Body of pancreas (tissue), 4 donors: ENCODE measurements around the gene TM9SF4. TPM values are rescaled to one million over a fixed set of nuclear protein-coding genes. Genes with fewer than 3 reads are reported as not detected.

Source experiments
- ATAC-seq: fragments of 150-250 bp; one replicate; pipeline ENCODE4 v1.9.1; 2016
- DNase-seq, 4 donors: peaks; one replicate each; pipeline ENCODE4 v3.0.0-alpha.2; 2019
- H3K27ac ChIP-seq, 4 donors: fragments of 200-600 bp; sonication (generic); 1 replicate in 3 of 4; 2 replicates in 1 of 4; pipeline versions ENCODE4 v1.5.1 to v1.6.1; 2016 to 2019; ENCODE audit warnings: mild to moderate bottlenecking in 1 of 4, mixed read lengths in 1 of 4, moderate library complexity in 1 of 4
- H3K27me3 ChIP-seq, 2 donors: fragments of 200-600 bp; sonication (generic); one replicate each; pipeline ENCODE4 v1.6.0; 2016; ENCODE audit warnings: mild to moderate bottlenecking in 1 of 2
- H3K36me3 ChIP-seq, 2 donors: fragments of 200-600 bp; sonication (generic); replicated peaks in 1 of 2; 2 replicates each; pipeline ENCODE4 v1.5.1; 2016; ENCODE audit warnings: low read depth in 2 of 2; ENCODE audit not compliant: insufficient read depth in 1 of 2
- H3K4me1 ChIP-seq: fragments of 200-600 bp; sonication (generic); one replicate; pipeline ENCODE4 v1.6.0; 2016
- H3K4me3 ChIP-seq, 2 donors: fragments of 200-600 bp; sonication (generic); 1 replicate in 1 of 2; 2 replicates in 1 of 2; pipeline ENCODE4 v1.5.1; 2016 to 2019
- H3K9me3 ChIP-seq, 3 donors: fragments of 200-600 bp; sonication (generic); 1 replicate in 2 of 3; 2 replicates in 1 of 3; pipeline ENCODE4 v1.5.1; 2016
- CTCF ChIP-seq, 7 experiments: fragments of 450-650 bp in 4 of 7; fragments of 200-600 bp in 3 of 7; sonication (generic) in 3 of 7; IDR thresholded peaks; one replicate each; pipeline ENCODE4 v1.5.1; 2016 to 2019; ENCODE audit warnings: antibody characterized with exemption in 7 of 7
- POLR2A ChIP-seq, 3 donors: fragments of 450-650 bp; IDR thresholded peaks; one replicate each; pipeline ENCODE4 v1.6.1; 2016; ENCODE audit warnings: antibody characterized with exemption in 3 of 3, mild to moderate bottlenecking in 2 of 3
- WGBS, 2 donors: methylation state at CpG; one replicate each; pipeline ENCODE4 v1.1.5; 2017; 5-methylcytosine and 5-hydroxymethylcytosine counted together
- intact Hi-C: fragments of 100-400 bp; cut with DNase I; formaldehyde crosslinking; loops from one replicate; pipeline ENCODE4 v1.15.1; 2023
- total RNA-seq, 2 donors: library from RNA; depleted of rRNA; stranded (reverse); fragments of >200 nt; gene quantifications; one replicate each; pipeline ENCODE4 v1.1.0, GENCODE V29; 2016

The TM9SF4 gene
- total RNA-seq, 2 donors from 2014 or later = 16.9 to 27.0 TPM

DNA sequence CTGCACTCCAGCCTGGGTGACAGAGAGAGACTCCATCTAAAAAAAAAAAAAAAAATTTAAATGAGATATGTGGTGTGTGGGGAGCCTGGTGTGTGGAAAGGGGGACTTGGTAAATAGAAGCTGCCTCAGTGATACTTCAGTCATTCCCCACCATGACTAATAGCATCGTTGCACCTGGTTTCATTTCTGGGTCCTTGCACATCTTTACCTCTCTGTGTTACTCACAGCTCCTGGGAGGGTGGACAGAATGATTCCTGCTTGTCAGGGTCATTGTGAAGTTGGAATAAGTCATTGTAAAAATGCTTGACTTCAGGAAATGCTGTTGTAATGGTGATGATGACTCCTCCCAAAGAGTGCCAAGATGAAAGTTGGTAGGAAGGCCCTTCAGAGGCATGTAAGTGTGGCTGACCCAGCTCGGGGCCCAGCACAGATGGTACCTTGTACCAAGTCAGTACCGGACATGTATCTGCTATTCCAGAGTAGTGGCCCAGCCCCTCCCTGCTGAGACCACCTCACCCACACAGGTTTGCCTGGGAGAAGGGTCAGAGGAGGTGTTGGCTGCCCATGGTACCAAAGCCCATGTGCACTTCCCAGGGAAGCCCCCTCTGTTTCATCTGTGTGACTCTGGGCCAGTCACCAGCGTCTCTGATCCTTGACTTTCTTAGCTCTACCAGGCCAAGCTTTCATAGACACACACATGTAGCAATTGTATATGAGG is 49.6 kb downstream of the TM9SF4 start:
- DNase-seq = no peak
- Histone ChIP-seq H3K27ac (no peak overlapping the region), H3K27me3 (no peaks in the 10 kb centered on the region), H3K36me3 (peaks cover 0 to 34% of the 10 kb centered on the region in 2 donors), H3K4me1 (peaks cover 13% of the 10 kb centered on the region), H3K9me3 (no peaks in the 10 kb centered on the region), H3K4me3 (no peak overlapping the region)
- WGBS, 2 donors = 93 to 100% methylated on average over 2 to 4 of the region's 4 CpGs
- no peak for TF ChIP-seq CTCF (IDR thresholded peaks at IDR 0.05)
- no peak for ATAC-seq
- intact Hi-C loops = no loop called here

DNA sequence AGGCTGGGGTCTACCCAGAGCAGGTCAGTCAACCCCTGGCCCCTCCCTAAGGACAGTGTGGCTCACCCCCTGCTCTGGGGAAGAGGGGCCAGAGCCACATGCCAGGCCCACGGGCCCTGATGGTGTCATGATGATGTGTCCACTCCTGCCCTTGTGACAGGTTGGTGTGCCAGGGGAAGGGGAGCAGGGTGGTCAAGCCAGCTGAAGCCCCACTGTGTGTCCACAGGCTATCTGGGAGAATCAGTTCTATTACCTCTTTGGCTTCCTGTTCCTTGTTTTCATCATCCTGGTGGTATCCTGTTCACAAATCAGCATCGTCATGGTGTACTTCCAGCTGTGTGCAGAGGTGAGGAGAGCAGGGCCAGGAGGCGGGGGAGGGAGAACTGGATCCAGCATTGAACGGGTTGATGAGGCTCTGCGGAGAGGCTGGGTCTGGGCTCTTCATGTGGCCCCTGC is 50.3 kb downstream of the TM9SF4 start:
- WGBS, 2 donors = 75 to 97% methylated on average over 5 of the region's 5 CpGs
- no peaks in the 10 kb centered on the region for H3K9me3 ChIP-seq
- no peak for ATAC-seq
- peaks cover 9% of the 10 kb centered on the region for H3K4me1 ChIP-seq
- intact Hi-C loops = no loop called here
- peaks cover 0 to 35% of the 10 kb centered on the region in 2 donors for H3K36me3 ChIP-seq
- H3K27ac ChIP-seq = no peak overlapping the region
- H3K4me3 ChIP-seq = no peak overlapping the region
- H3K27me3 ChIP-seq = no peaks in the 10 kb centered on the region
- no peak for TF ChIP-seq POLR2A (IDR thresholded peaks at IDR 0.05)
- TF ChIP-seq CTCF (IDR thresholded peaks at IDR 0.05) = no peak
- DNase-seq = no peak

- intact Hi-C loops = no loop called here
- 95 to 100% methylated on average over 1 to 5 of the region's 5 CpGs for WGBS, 2 donors
- TF ChIP-seq POLR2A (IDR thresholded peaks at IDR 0.05) (no peak), CTCF (IDR thresholded peaks at IDR 0.05) (no peak)
- Histone ChIP-seq H3K9me3 (no peaks in the 10 kb centered on the region), H3K27ac (no peak overlapping the region), H3K27me3 (no peaks in the 10 kb centered on the region), H3K4me3 (no peak overlapping the region), H3K36me3 (peaks cover 0 to 41% of the 10 kb centered on the region in 2 donors), H3K4me1 (peaks cover 4% of the 10 kb centered on the region)
- ATAC-seq = no peak
- no peak for DNase-seq
Observed at GRCh38 chr20:32160341-32160740, 50.8 kb downstream of the TM9SF4 start.

DNA sequence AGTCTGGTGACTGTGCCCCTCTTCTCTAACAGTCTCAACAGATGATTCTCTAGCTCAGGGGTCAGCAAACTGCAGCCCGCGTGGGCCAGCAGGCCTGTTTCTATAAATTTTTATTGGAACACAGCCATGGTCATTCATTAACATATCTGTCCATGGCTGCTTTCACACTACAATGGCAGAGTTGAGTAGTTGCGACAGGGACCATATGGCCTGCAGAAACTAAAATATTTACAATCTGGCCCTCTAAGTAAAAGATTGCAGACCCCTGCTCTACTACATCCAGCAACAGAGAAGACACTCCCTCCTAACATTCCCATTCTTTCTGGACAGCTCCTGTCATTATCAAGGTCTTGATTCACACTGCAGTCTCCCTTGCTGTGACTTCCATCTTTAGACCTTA is 52.8 kb downstream of the TM9SF4 start:
- H3K27ac ChIP-seq = no peak overlapping the region
- no peak for DNase-seq
- H3K36me3 ChIP-seq = peaks cover 0 to 51% of the 10 kb centered on the region in 2 donors
- no peak for TF ChIP-seq POLR2A (IDR thresholded peaks at IDR 0.05)
- no peak for TF ChIP-seq CTCF (IDR thresholded peaks at IDR 0.05)
- H3K4me1 ChIP-seq = no peaks in the 10 kb centered on the region
- no peaks in the 10 kb centered on the region for H3K27me3 ChIP-seq
- ATAC-seq = no peak
- no peaks in the 10 kb centered on the region for H3K9me3 ChIP-seq
- 57 to 79% methylated on average over 3 of the region's 3 CpGs for WGBS, 2 donors
- H3K4me3 ChIP-seq = no peak overlapping the region
- intact Hi-C loops = no loop called here

GRCh38 chr20:32163951-32164350 is 54.4 kb downstream of the TM9SF4 start:
- no peaks in the 10 kb centered on the region for H3K9me3 ChIP-seq
- no peak overlapping the region for H3K4me3 ChIP-seq
- peaks cover 0 to 42% of the 10 kb centered on the region in 2 donors for H3K36me3 ChIP-seq
- no peak for TF ChIP-seq CTCF (IDR thresholded peaks at IDR 0.05)
- no peak for TF ChIP-seq POLR2A (IDR thresholded peaks at IDR 0.05)
- no peak overlapping the region for H3K27ac ChIP-seq
- no peaks in the 10 kb centered on the region for H3K4me1 ChIP-seq
- intact Hi-C loops = no loop called here
- no peaks in the 10 kb centered on the region for H3K27me3 ChIP-seq
- DNase-seq (no peak), ATAC-seq (no peak)
- WGBS, 2 donors = 80 to 85% methylated on average over 5 of the region's 5 CpGs
